ACHN (cell line): Measurements from ENCODE around the gene APP.

Experiments
- DNase-seq: peaks from one replicate; pipeline ENCODE4 v3.0.0-alpha.2; 2015
- in situ Hi-C: cut with HindIII; loops from 2 replicates; pipeline ENCODE4 v1.10.0; 2017; ENCODE audit warnings: low sequenced_read_pairs, low pct_ligation_motif_present, low pct_unique_long_range_greater_than_20kb

The APP gene

GRCh38 chr21:26170471-26171257 is at the start of gene APP:
Gene APP, minus strand, starts transcription at chr21:26170770. Its CDS starts 150 bp downstream, at chr21:26170620.
- in situ Hi-C loops = no loop called here
- peak; percentile 75 for DNase-seq

GRCh38 chr21:26212220-26212619 is 41.6 kb upstream of the APP start:
- in situ Hi-C loops = no loop called here

GRCh38 chr21:26210614-26211013 is 40.0 kb upstream of the APP start:
- no peak for DNase-seq
- in situ Hi-C loops = no loop called here

More at GRCh38 chr21:26212220-26212619, 41.6 kb upstream of the APP start:
- DNase-seq = no peak

DNA sequence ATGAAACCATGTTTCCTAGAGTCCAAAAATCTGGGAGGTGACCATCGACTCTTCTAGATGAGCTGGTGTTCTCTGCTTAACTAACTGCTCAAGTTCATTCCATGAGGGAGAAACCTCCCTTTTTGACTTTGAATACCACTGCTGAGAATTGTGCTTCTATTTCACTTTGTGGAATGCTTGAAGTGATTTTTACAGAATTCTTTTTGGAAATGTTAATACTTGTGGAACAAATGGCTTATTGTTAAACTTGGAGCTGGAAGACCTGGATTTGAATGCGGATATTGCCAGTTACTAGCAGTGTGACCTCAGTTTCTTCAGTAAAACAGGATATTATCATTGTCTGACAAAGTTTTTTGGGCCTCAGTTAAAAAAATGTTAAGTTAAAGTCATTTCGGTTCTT is 36.5 kb upstream of the APP start:
- no peak for DNase-seq
- in situ Hi-C loops = no loop called here

- no peak for DNase-seq
- in situ Hi-C loops = no loop called here
These were observed 28.9 kb upstream of the APP start for GRCh38 chr21:26199456-26199855.

GRCh38 chr21:26195708-26196107 is 25.1 kb upstream of the APP start:
- in situ Hi-C loops = no loop called here
- DNase-seq = no peak

GRCh38 chr21:26194811-26195251 is 24.3 kb upstream of the APP start:
- in situ Hi-C loops = no loop called here
- DNase-seq = no peak

DNA sequence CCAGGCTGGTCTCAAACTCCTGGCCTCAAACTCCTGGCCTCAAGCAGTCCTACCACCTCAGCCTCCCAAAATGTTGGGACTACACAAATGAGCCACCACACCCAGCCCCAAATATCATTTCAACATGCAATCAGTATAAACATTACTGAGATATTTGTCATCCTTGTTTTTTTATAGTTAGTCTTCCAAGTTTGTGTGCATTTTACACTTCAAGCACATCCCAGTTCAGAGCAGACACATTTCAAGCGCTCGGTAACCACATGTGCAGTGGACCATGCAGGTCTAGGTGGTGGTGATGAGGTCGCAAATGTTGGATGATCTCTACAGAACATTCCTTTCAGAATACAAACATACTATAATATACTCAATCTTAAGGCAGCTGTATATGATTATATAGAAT is 23.8 kb upstream of the APP start:
- in situ Hi-C loops = no loop called here
- DNase-seq = no peak

DNA sequence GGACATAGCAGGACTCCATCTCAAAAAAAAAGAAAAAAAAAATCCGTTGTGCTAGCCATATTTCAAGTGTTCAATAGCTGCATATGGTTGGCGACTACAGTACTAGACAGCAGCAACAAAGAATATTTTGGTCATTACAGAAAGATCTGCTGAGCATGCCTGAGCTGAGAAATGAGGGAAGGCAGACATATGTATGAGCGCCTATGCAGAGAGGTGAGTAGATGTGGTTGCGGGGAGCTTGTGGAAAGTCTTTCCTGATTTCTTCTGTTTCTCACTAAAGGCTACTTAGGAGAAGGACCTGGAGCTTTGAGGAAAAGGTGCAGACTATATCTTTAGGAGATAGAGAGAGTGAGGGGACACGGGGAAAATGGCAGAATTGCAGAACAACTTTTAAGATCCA is 21.0 kb upstream of the APP start:
- DNase-seq = no peak
- in situ Hi-C loops = no loop called here

DNA sequence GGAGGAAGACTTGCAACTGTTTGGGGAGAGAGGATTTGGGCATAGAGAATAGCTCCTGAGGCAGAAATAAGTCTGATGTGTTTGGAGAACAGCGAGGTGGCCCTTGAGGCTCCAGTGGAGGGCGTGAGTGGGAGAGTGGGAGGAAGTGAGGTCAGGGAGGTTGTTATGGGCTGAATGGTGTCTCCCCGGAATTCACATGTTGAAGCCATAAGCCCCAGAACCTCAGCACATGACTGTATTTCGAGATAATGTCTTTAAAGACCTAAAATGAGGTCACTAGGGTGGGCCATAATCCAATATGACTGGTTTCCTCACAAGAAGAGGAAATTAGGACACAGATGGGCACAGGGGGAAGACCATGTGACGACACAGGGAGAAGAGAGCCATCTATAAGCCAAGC is 17.9 kb upstream of the APP start:
- no peak for DNase-seq
- in situ Hi-C loops = no loop called here

DNA sequence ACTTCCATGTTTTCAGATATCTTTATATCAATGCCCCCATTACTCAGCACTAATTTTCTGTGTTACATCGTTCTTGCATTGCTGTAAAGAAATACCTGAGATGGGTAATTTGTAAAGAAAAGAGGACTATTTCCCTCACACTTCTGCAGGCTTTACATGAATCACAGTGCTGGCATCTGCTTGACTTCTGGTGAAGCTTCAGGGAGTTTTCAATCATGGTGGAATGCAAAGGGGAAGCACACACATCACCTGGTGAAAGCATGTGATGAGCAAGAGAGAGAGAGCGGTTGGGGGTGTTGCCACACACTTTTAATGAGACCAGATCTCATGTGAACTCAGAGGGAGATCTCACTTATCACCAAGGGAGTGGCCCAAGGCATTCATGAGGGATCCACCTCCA is 14.9 kb upstream of the APP start:
- no peak for DNase-seq

GRCh38 chr21:26185021-26185420 is 14.5 kb upstream of the APP start:
- DNase-seq = no peak
- in situ Hi-C loops = no loop called here

More for the DNA sequence above, 14.9 kb upstream of the APP start:
- in situ Hi-C loops = no loop called here

- in situ Hi-C loops = no loop called here
These were observed 8.9 kb upstream of the APP start for GRCh38 chr21:26179501-26179900.

DNA sequence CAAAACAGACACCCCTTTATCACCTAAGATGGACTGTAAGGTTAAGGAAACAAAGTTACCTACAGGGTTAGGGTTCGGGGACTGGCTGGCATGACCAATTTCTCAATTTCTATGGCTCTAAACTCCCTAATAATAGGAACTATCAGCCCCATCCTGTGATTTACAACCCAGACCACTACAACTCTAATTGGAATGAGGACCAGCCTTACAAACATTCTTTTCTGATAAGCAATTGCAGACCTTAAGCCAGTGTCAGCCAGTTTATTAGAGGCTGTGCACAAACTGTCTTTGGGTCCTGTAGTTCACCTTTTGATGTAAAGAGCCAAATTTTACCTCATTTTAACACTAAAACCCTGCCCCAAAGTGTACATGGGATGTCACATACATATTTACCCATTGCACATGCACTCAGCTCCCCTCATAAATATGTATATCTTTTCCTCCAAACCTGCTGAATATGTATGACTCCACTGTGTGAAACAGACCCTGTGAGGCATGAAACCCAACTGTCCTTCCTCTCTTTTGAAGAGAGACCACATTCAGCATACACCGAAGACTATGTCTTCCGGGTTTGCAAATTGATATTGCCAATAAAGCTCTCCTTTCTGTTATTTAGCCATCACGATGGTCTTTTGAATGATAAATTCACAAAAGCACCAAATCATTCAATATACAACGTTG is 7.3 kb upstream of the APP start:
- in situ Hi-C loops = no loop called here
- DNase-seq = no peak

More at GRCh38 chr21:26179501-26179900, 8.9 kb upstream of the APP start:
- no peak for DNase-seq

GRCh38 chr21:26177187-26177586 is 6.6 kb upstream of the APP start:
- no peak for DNase-seq
- in situ Hi-C loops = no loop called here

DNA sequence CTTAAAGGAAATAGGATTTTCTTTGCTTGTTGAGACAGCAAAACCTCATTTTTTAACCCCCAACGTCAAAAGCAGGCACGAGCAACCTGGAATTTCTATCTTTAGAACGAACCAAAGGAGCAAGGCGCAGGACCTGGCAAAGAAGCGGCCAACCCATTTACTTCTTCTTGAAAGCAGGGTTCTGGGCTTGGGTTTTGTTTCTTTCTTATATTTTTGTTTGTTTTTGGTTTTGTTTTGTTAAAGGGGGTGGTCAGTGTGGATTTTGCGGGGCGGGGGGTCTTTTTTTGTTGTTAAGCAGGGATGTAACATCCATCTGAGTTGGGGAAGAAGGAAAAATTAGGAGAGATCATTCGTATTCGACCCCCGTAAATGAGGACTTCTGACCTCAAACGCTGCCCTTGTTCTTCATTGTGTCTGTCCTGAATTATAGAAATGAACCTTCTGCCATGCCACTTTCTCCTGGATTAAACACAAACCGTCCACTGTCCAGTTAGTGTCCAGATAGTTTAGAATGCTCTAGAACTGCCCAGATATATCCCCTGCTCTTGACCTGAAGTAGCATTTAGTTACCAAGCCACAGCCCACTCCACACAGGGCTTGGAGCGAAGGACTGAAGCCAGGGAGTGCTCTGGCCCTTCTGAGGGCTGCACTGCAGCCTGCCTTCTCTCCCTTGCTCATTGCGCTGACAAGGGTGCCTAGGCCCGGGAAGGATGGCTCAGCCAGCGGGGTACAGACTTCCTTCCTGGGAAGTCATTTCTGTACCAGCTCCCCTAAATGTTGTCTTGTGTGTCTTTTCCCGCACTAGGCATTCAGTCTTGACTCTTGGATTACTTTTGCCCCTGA is 909 bp upstream of the APP start:
- no peak for DNase-seq
- in situ Hi-C loops = no loop called here

GRCh38 chr21:26169611-26170470 is 729 bp downstream of the APP start:
- in situ Hi-C loops = no loop called here
- peak; percentile 66 for DNase-seq

DNA sequence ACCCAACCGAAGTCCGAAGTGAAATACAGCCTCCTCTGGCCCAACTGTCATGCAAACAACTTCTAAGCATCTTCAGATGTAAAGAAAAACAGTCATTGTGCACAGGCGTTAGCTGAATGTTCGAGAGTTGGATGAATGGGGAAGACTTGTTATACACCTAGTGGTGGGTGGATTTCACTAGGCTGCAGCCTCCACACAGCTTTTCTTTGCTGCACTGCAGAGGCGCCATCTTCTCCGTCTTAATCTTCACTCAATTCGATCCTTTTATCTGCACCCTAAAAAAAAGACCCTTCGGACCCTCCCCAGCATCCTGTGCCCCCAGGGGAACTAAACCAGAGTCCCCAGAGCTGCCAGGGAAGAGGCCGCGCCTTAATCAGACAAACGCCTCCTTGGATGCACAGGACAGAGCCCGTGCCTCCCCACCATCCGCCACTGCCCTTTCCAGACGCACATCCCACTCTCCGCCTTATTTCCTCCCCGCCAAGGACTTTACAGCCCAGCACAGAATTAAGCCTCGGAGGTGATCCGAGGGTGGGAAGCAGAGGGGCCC is 1.4 kb downstream of the APP start:
- DNase-seq = peak; percentile 63
- in situ Hi-C loops = no loop called here
